H1 (cell line): ENCODE data around the gene AVPI1. TPM values are rescaled to one million over a fixed set of nuclear protein-coding genes. Genes with fewer than 3 reads are reported as not detected.
A peak's percentile ranks its signal among the peaks of the same experiment; 100 is the strongest.

Experiments
- ASH2L ChIP-seq: fragments of 200-600, 300-600 bp; sonication (generic); IDR thresholded peaks from one replicate; pipeline ENCODE4 v1.7.1; 2017; ENCODE audit warnings: low read length
- ATF3 ChIP-seq: IDR thresholded peaks from 2 replicates; pipeline ENCODE4 v1.6.1; 2011; ENCODE audit warnings: low read depth, mild to moderate bottlenecking, low read length; ENCODE audit not compliant: insufficient read depth
- BCL11A ChIP-seq, 2 experiments: IDR thresholded peaks; one replicate each; pipeline ENCODE4 v1.6.1; 2011; ENCODE audit warnings: low read depth in 2 of 2, low read length in 2 of 2, mild to moderate bottlenecking in 2 of 2
- CBX5 ChIP-seq: fragments of 300-800, 300-1000 bp; sonication (generic); IDR thresholded peaks from 2 replicates; pipeline ENCODE4 v1.7.1; 2016; ENCODE audit warnings: antibody characterized with exemption, low read length, low read depth
- CBX8 ChIP-seq: fragments of 300-800, 300-1000 bp; sonication (generic); IDR thresholded peaks from 2 replicates; pipeline ENCODE4 v1.7.1; 2016; ENCODE audit warnings: low read depth, low read length, borderline replicate concordance
- E2F6 ChIP-seq: IDR thresholded peaks from 2 replicates; pipeline ENCODE4 v1.6.1; 2012; ENCODE audit warnings: inconsistent platforms
- EP300 ChIP-seq, 2 experiments: IDR thresholded peaks; 1 replicate in 1 of 2; 2 replicates in 1 of 2; pipeline ENCODE4 v1.6.1; 2011 to 2012; ENCODE audit warnings: low read depth in 2 of 2, low read length in 2 of 2, mild to moderate bottlenecking in 2 of 2, borderline replicate concordance in 1 of 2, inconsistent platforms in 1 of 2, moderate library complexity in 1 of 2
- FOSL1 ChIP-seq: IDR thresholded peaks from 2 replicates; pipeline ENCODE4 v1.6.1; 2011; ENCODE audit warnings: mild to moderate bottlenecking, low read depth, low read length, moderate library complexity; ENCODE audit not compliant: insufficient read depth
- GTF2F1 ChIP-seq: IDR thresholded peaks from 2 replicates; pipeline ENCODE4 v1.6.1; 2012; ENCODE audit warnings: low read depth, low read length, improper control_type of control experiment, borderline replicate concordance
- HDAC2 ChIP-seq, 2 experiments: fragments of 300-600 bp in 1 of 2; sonication (generic) in 1 of 2; IDR thresholded peaks; 2 replicates each; pipeline ENCODE4 v1.6.1; 2011 to 2012; ENCODE audit warnings: low read depth in 2 of 2, low read length in 2 of 2, mild to moderate bottlenecking in 2 of 2, moderate library complexity in 2 of 2, borderline replicate concordance in 1 of 2, inconsistent platforms in 1 of 2
- MAFK ChIP-seq: IDR thresholded peaks from 2 replicates; pipeline ENCODE4 v1.6.1; 2012; ENCODE audit warnings: low read depth, mild to moderate bottlenecking, improper control_type of control experiment, low read length
- RBBP5 ChIP-seq: IDR thresholded peaks from 2 replicates; pipeline ENCODE4 v1.7.1; 2012; ENCODE audit warnings: low read depth, mild to moderate bottlenecking, inconsistent platforms, low read length, moderate library complexity, borderline replicate concordance
- RFX5 ChIP-seq: IDR thresholded peaks from 2 replicates; pipeline ENCODE4 v1.6.1; 2011; ENCODE audit warnings: low read depth, low read length, improper control_type of control experiment, borderline replicate concordance
- SP1 ChIP-seq: IDR thresholded peaks from 2 replicates; pipeline ENCODE4 v1.6.1; 2011; ENCODE audit warnings: low read depth, low read length
- SP2 ChIP-seq: IDR thresholded peaks from 2 replicates; pipeline ENCODE4 v1.6.1; 2012; ENCODE audit warnings: mild to moderate bottlenecking, low read length, inconsistent platforms
- SP4 ChIP-seq: IDR thresholded peaks from 2 replicates; pipeline ENCODE4 v1.6.1; 2012; ENCODE audit warnings: low read length, inconsistent platforms
- TAF7 ChIP-seq: optimal IDR thresholded peaks from 2 replicates; pipeline ENCODE3; 2011; ENCODE audit warnings: low read depth, mild to moderate bottlenecking, inconsistent platforms, low read length, moderate library complexity, borderline replicate concordance
- TCF12 ChIP-seq: IDR thresholded peaks from 2 replicates; pipeline ENCODE4 v1.6.1; 2011; ENCODE audit warnings: low read depth, mild to moderate bottlenecking, low read length
- TEAD4 ChIP-seq: IDR thresholded peaks from 2 replicates; pipeline ENCODE4 v1.6.1; 2012; ENCODE audit warnings: low read depth, low read length, inconsistent platforms, mixed read lengths
- USF2 ChIP-seq: IDR thresholded peaks from 2 replicates; pipeline ENCODE4 v1.6.1; 2011; ENCODE audit warnings: low read length, improper control_type of control experiment
- YY1 ChIP-seq: IDR thresholded peaks from 2 replicates; pipeline ENCODE4 v1.6.1; 2011; ENCODE audit warnings: low read depth, mild to moderate bottlenecking, low read length
- polyA plus RNA-seq, 7 experiments: library from polyadenylated mRNA; depleted of rRNA in 3 of 7; stranded (reverse) in 5 of 7; unstranded in 2 of 7; fragments of >200 nt in 5 of 7; fragments of 200-250 nt in 2 of 7; gene quantifications; 1 replicate in 5 of 7; 2 replicates in 1 of 7; 4 replicates in 1 of 7; pipeline versions ENCODE4 v1.2.1 to v1.2.3, GENCODE V29; 2011 to 2013; ENCODE audit warnings: missing spikeins in 2 of 7, mixed read lengths in 2 of 7
- total RNA-seq: library from RNA; stranded (reverse); fragmentation: NEBNext Ultra II Directional; extraction: Animal tissue kit (Norgen Biotek cat#: 25700); gene quantifications from 2 replicates; pipeline ENCODE4 v1.2.1, GENCODE V29; 2021

The AVPI1 gene
- total and polyA plus RNA-seq, 2 of the 8 experiments (the other 6 are each of a cell fraction or from before 2014, with no cell fraction given), result 9.0 to 13.5 TPM

DNA sequence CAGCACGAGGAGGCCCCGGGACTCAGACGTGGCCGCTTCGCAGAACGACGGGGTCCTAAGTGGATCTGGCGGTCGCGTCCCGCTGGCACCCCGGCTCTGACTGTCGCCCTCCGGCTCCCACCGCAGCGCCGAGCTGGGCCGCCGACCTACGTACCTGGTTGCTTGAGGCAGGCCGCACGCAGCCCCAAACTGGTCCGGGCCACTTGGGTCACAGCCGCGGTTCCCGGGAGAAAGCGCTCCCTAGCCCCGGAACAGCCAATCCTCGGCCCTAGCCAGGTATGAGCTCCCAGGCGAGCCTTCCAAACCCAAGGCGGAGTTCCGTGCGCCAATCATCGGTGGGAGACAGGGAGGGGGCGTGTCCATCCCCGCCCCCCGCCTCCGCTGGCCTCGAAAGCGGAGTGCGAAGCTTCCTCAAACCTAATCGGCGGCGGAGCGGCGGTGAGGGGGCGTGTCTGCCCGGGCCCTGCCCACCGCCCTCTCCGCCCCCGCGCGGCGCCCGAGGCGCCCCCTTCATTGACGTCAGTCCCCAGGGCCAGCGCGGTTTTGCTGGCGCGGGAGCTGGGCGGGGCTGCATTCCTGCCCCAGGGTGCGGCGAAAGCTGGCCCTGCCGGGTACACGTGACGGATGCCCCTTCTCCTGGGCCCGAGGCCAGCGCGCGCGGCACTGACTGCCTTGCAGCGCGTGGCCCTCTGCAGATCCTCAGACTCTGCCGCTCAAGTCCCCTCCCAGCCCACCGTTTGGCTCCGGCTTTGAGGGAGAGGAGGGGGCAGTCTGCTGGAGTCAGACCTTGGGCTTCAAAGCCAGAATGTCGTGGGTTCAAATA is at the start of gene AVPI1 (continued):
- TF ChIP-seq ASH2L (peak; percentile 64), TAF7 (peak; percentile 82), CBX8 (no peak), GTF2F1 (peak; percentile 69; the same call in 1 of the 2 replicates), FOSL1 (no peak), SP2 (no peak), EP300 (IDR thresholded peaks at IDR 0.05; ENCODE audit: borderline replicate concordance in 1 of 2, low read depth in 2 of 2, low read length in 2 of 2) (peak in 1 of 2 experiments; percentile 5; a peak in 1 of 3 replicates), TCF12 (no peak), YY1 (no peak), RBBP5 (no peak), BCL11A (IDR thresholded peaks at IDR 0.05; ENCODE audit: low read depth in 2 of 2, low read length in 2 of 2) (no peak), SP4 (peak; percentile 84; the same call in 1 of the 2 replicates), HDAC2 (IDR thresholded peaks at IDR 0.05; ENCODE audit: borderline replicate concordance in 1 of 2, low read depth in 2 of 2, low read length in 2 of 2) (no peak), E2F6 (peak; percentile 94), MAFK (no peak), RFX5 (no peak), SP1 (peak; percentile 87; the same call in 1 of the 2 replicates), ATF3 (peak; percentile 67; the same call in 1 of the 2 replicates), USF2 (peak; percentile 88), CBX5 (no peak), TEAD4 (peak; percentile 97)
